Kidney (tissue), 14 donors: ENCODE measurements around the gene TMEM53. TPM values are rescaled to one million over a fixed set of nuclear protein-coding genes. Genes with fewer than 3 reads are reported as not detected.

Experiments
- DNase-seq, 5 donors: peaks; one replicate each; pipeline ENCODE4 v3.0.0-alpha.2; 2013 to 2020
- FAIRE-seq: peaks from 2 replicates; lab custom pipeline; 2012; peaks lifted over from hg19 to GRCh38; lab: Jason Lieb, UNC
- H3K27ac ChIP-seq, 2 donors: one replicate each; pipeline ENCODE4 v1.7.0; 2013; ENCODE audit warnings: low read depth in 2 of 2, low read length in 2 of 2, inconsistent platforms in 1 of 2
- H3K27me3 ChIP-seq: one replicate; pipeline ENCODE4 v1.7.1; 2013; ENCODE audit warnings: low read length, inconsistent platforms; ENCODE audit not compliant: control insufficient read depth, insufficient read depth
- H3K36me3 ChIP-seq, 3 donors: one replicate each; pipeline versions ENCODE4 v1.7.0 to v1.7.1; 2013; ENCODE audit warnings: low read length in 3 of 3, control low read depth in 1 of 3, inconsistent platforms in 1 of 3; ENCODE audit not compliant: insufficient read depth in 3 of 3, control insufficient read depth in 2 of 3
- H3K4me1 ChIP-seq, 3 donors: one replicate each; pipeline versions ENCODE4 v1.7.0 to v1.7.1; 2013; ENCODE audit warnings: low read length in 3 of 3, inconsistent platforms in 1 of 3, low read depth in 1 of 3; ENCODE audit not compliant: control insufficient read depth in 2 of 3, insufficient read depth in 2 of 3
- H3K4me3 ChIP-seq, 3 donors: one replicate each; pipeline versions ENCODE4 v1.7.0 to v1.8.1; 2013; ENCODE audit warnings: low read length in 3 of 3, control low read depth in 1 of 3, inconsistent platforms in 1 of 3
- H3K9ac ChIP-seq, 3 donors: one replicate each; pipeline versions ENCODE4 v1.7.0 to v1.7.1; 2013; ENCODE audit warnings: low read length in 3 of 3, control low read depth in 1 of 3, inconsistent platforms in 1 of 3
- H3K9me3 ChIP-seq, 3 donors: one replicate each; pipeline versions ENCODE4 v1.7.0 to v1.7.1; 2013; ENCODE audit warnings: low read length in 3 of 3, control low read depth in 1 of 3, inconsistent platforms in 1 of 3; ENCODE audit not compliant: control insufficient read depth in 2 of 3, insufficient read depth in 1 of 3
- CTCF ChIP-seq: IDR thresholded peaks from 3 replicates; pipeline ENCODE4 v1.5.1; 2012; ENCODE audit warnings: mild to moderate bottlenecking, moderate library complexity, borderline replicate concordance; ENCODE audit not compliant: insufficient read depth; ENCODE audit errors: extremely low read depth
- intact Hi-C: fragments of 100-400 bp; cut with DNase I; formaldehyde crosslinking; loops from one replicate; pipeline ENCODE4 v1.11.1; 2022
- polyA plus RNA-seq: library from polyadenylated mRNA; stranded (reverse); fragments of 350-450 nt; fragmentation: Illumina TruSeq; extraction: RNeasy Lipid Tissue Mini Kit (QIAGEN cat#74804); gene quantifications from one replicate; pipeline ENCODE4 v1.2.3, GENCODE V29; 2014; ENCODE audit warnings: low read depth, low replicate concordance; ENCODE audit not compliant: insufficient read depth
- total RNA-seq: library from RNA; stranded (reverse); fragmentation: NEBNext Ultra II Directional; extraction: Animal tissue kit (Norgen Biotek cat#: 25700); gene quantifications from one replicate; pipeline ENCODE4 v1.2.1, GENCODE V29; 2021
- donor health status: control.
- donor health status: control.
- donor health status: control.
- donor health status: control.
- donor health status: control.
- donor health status: DM: yes; HTN: yes; CAD: no.
- donor health status: Normal renal cell carcinoma (clear cell type).

Gene TMEM53
- total and polyA plus RNA-seq, 2 donors from 2014 or later, result 16.4 to 45.0 TPM

GRCh38 chr1:44681905-44682882 lies 7.9 kb upstream of the TMEM53 start:
- no peaks in the 10 kb centered on the region for H3K36me3 ChIP-seq
- TF ChIP-seq CTCF, result no peak
- no peak overlapping the region for H3K27ac ChIP-seq
- DNase-seq (peak in 1 of 5 donors; percentile 24), FAIRE-seq (no peak)
- H3K4me1 ChIP-seq, result peaks cover 0 to 16% (median 5%) of the 10 kb centered on the region in 3 donors
- no peak overlapping the region for H3K9ac ChIP-seq
- H3K27me3 ChIP-seq, result no peaks in the 10 kb centered on the region
- H3K9me3 ChIP-seq, result no peaks in the 10 kb centered on the region
- intact Hi-C loops, result no loop called here
- no peak overlapping the region for H3K4me3 ChIP-seq

- no peak for TF ChIP-seq CTCF
- intact Hi-C loops, result no loop called here
- H3K27ac ChIP-seq, result no peak overlapping the region
- H3K36me3 ChIP-seq, result no peaks in the 10 kb centered on the region
- DNase-seq, result no peak
- H3K9me3 ChIP-seq, result no peaks in the 10 kb centered on the region
- H3K4me1 ChIP-seq, result peaks cover 0 to 35% (median 18%) of the 10 kb centered on the region in 3 donors
- H3K4me3 ChIP-seq, result no peak overlapping the region
- H3K9ac ChIP-seq, result no peak overlapping the region
- FAIRE-seq, result no peak
- H3K27me3 ChIP-seq, result no peaks in the 10 kb centered on the region
Observed at GRCh38 chr1:44679468-44679867, 5.2 kb upstream of the TMEM53 start.

- FAIRE-seq, result no peak
- no peak for TF ChIP-seq CTCF
- Histone ChIP-seq H3K27me3 (no peaks in the 10 kb centered on the region), H3K9me3 (no peaks in the 10 kb centered on the region), H3K4me3 (no peak overlapping the region), H3K9ac (no peak overlapping the region), H3K36me3 (no peaks in the 10 kb centered on the region), H3K27ac (no peak overlapping the region), H3K4me1 (peaks cover 0 to 35% (median 18%) of the 10 kb centered on the region in 3 donors)
- intact Hi-C loops, result no loop called here
- DNase-seq, result peak in 1 of 5 donors; percentile 41
Observed at GRCh38 chr1:44678626-44679025, 4.3 kb upstream of the TMEM53 start.
